H1 (cell line): Measurements from ENCODE around the gene KRR1. TPM values are rescaled to one million over a fixed set of nuclear protein-coding genes. Genes with fewer than 3 reads are reported as not detected.

Source experiments
- CTCF ChIA-PET: fragments of 300-600 bp; sonication (Branson Sonifier 250); formaldehyde crosslinking; loops from one replicate; lab custom pipeline; 2021; ENCODE audit not compliant: partially characterized antibody; lab: Charles Lee
- POLR2A ChIA-PET: fragments of 300-600 bp; sonication (Branson Sonifier 250); formaldehyde crosslinking; loops from one replicate; lab custom pipeline; 2021; ENCODE audit warnings: inconsistent platforms; ENCODE audit not compliant: partially characterized antibody; lab: Charles Lee
- DNase-seq, 2 experiments: peaks; one replicate each; pipeline versions ENCODE4 v3.0.0 to v3.0.0-alpha.2; 2010 to 2022; ENCODE audit warnings: low spot score in 2 of 2, low read depth in 1 of 2, mixed read lengths in 1 of 2
- FAIRE-seq: peaks from 2 replicates; lab custom pipeline; 2011; peaks lifted over from hg19 to GRCh38; lab: Jason Lieb, UNC
- H2AFZ ChIP-seq: 2 replicates; pipeline ENCODE4 v1.8.1; 2012; ENCODE audit warnings: low read length, inconsistent platforms
- H2AK5ac ChIP-seq: 2 replicates; pipeline ENCODE4 v1.6.1; 2013; ENCODE audit warnings: low read depth, low read length
- H2BK120ac ChIP-seq: replicated peaks from 2 replicates; pipeline ENCODE3; 2013; ENCODE audit warnings: low read depth, low read length, inconsistent platforms
- H2BK12ac ChIP-seq: 2 replicates; pipeline ENCODE4 v1.6.1; 2013; ENCODE audit warnings: low read depth, low read length
- H2BK15ac ChIP-seq: 2 replicates; pipeline ENCODE4 v1.6.1; 2013; ENCODE audit warnings: low read length
- H2BK20ac ChIP-seq: 2 replicates; pipeline ENCODE4 v1.6.1; 2013; ENCODE audit warnings: low read length
- H2BK5ac ChIP-seq: 2 replicates; pipeline ENCODE4 v1.6.1; 2013; ENCODE audit warnings: low read depth, low read length
- H3K14ac ChIP-seq: 2 replicates; pipeline ENCODE4 v1.6.1; 2013; ENCODE audit warnings: inconsistent platforms; ENCODE audit not compliant: insufficient read length
- H3K18ac ChIP-seq: 2 replicates; pipeline ENCODE4 v1.6.1; 2013; ENCODE audit warnings: low read length; ENCODE audit errors: extremely low read depth
- H3K23ac ChIP-seq: 2 replicates; pipeline ENCODE4 v1.6.1; 2013; ENCODE audit warnings: inconsistent platforms; ENCODE audit not compliant: insufficient read length
- H3K23me2 ChIP-seq: 2 replicates; pipeline ENCODE4 v1.6.1; 2013; ENCODE audit warnings: low read depth, low read length
- H3K27ac ChIP-seq: 2 replicates; pipeline ENCODE4 v1.6.1; 2011; ENCODE audit warnings: low read depth, low read length, inconsistent platforms
- H3K27me3 ChIP-seq, 4 experiments: replicated peaks in 1 of 4; 1 replicate in 1 of 4; 2 replicates in 3 of 4; pipeline versions ENCODE4 v1.6.1 to v1.8.1; 2011 to 2013; ENCODE audit warnings: low read length in 3 of 4, mild to moderate bottlenecking in 3 of 4, inconsistent platforms in 2 of 4, mixed read lengths in 2 of 4, moderate library complexity in 1 of 4; ENCODE audit not compliant: control insufficient read depth in 3 of 4, insufficient read depth in 3 of 4; ENCODE audit errors: extremely low read depth in 1 of 4
- H3K36me3 ChIP-seq, 4 experiments: 2 replicates each; pipeline versions ENCODE4 v1.6.1 to v1.8.1; 2011 to 2013; ENCODE audit warnings: mild to moderate bottlenecking in 4 of 4, low read length in 3 of 4, moderate library complexity in 2 of 4, control low read depth in 1 of 4, inconsistent platforms in 1 of 4; ENCODE audit not compliant: insufficient read depth in 4 of 4, control insufficient read depth in 2 of 4
- H3K4ac ChIP-seq: replicated peaks from 2 replicates; pipeline ENCODE3; 2013; ENCODE audit warnings: low read length, low read depth, mixed read lengths, inconsistent platforms; ENCODE audit not compliant: insufficient read length
- H3K4me1 ChIP-seq, 4 experiments: replicated peaks in 1 of 4; 1 replicate in 1 of 4; 2 replicates in 3 of 4; pipeline versions ENCODE4 v1.6.1 to v1.8.1; 2011 to 2013; ENCODE audit warnings: low read length in 3 of 4, inconsistent platforms in 2 of 4, mixed read lengths in 1 of 4; ENCODE audit not compliant: insufficient read depth in 4 of 4, control insufficient read depth in 3 of 4
- H3K4me2 ChIP-seq, 2 experiments: 2 replicates each; pipeline versions ENCODE4 v1.6.1 to v1.8.1; 2011 to 2013; ENCODE audit warnings: low read depth in 2 of 2, low read length in 2 of 2, control low read depth in 1 of 2, inconsistent platforms in 1 of 2, mild to moderate bottlenecking in 1 of 2; ENCODE audit not compliant: insufficient read depth in 1 of 2
- H3K4me3 ChIP-seq, 4 experiments: fragments of 200-600, 300-600 bp in 1 of 4; sonication (generic), shearing (Covaris generic), sonication (Bioruptor Twin) in 1 of 4; 2 replicates each; pipeline versions ENCODE4 v1.5.1 to v1.8.1; 2011 to 2016; ENCODE audit warnings: low read length in 4 of 4, low read depth in 3 of 4, control low read depth in 2 of 4, inconsistent platforms in 2 of 4, mild to moderate bottlenecking in 2 of 4, mixed read lengths in 1 of 4, moderate library complexity in 1 of 4; ENCODE audit not compliant: insufficient read depth in 2 of 4; ENCODE audit errors: extremely low read depth in 1 of 4
- H3K56ac ChIP-seq: replicated peaks from 2 replicates; pipeline ENCODE3; 2013; ENCODE audit warnings: low read depth, mild to moderate bottlenecking, mixed read lengths, low read length, inconsistent platforms; ENCODE audit not compliant: insufficient read length
- H3K79me1 ChIP-seq: 2 replicates; pipeline ENCODE4 v1.6.1; 2013; ENCODE audit warnings: low read depth, low read length, control low read depth
- H3K79me2 ChIP-seq, 2 experiments: 2 replicates each; pipeline versions ENCODE4 v1.6.1 to v1.8.1; 2012 to 2013; ENCODE audit warnings: low read length in 2 of 2, mild to moderate bottlenecking in 2 of 2, inconsistent platforms in 1 of 2; ENCODE audit not compliant: insufficient read depth in 2 of 2, control insufficient read depth in 1 of 2
- H3K9ac ChIP-seq, 4 experiments: replicated peaks in 1 of 4; 1 replicate in 1 of 4; 2 replicates in 3 of 4; pipeline versions ENCODE4 v1.6.1 to v1.8.1; 2011 to 2013; ENCODE audit warnings: low read depth in 3 of 4, low read length in 3 of 4, control low read depth in 2 of 4, mild to moderate bottlenecking in 2 of 4, moderate library complexity in 2 of 4, inconsistent platforms in 1 of 4; ENCODE audit errors: extremely low read depth in 1 of 4
- H3K9me3 ChIP-seq, 2 experiments: 2 replicates each; pipeline versions ENCODE4 v1.6.1 to v1.8.1; 2012 to 2013; ENCODE audit warnings: mild to moderate bottlenecking in 2 of 2, moderate library complexity in 2 of 2, control low read depth in 1 of 2, inconsistent platforms in 1 of 2, low read depth in 1 of 2, low read length in 1 of 2, mixed read lengths in 1 of 2; ENCODE audit not compliant: insufficient read depth in 2 of 2
- H4K20me1 ChIP-seq, 2 experiments: replicated peaks in 1 of 2; 2 replicates each; pipeline versions ENCODE3 to v1.8.1; 2011 to 2013; ENCODE audit warnings: inconsistent platforms in 2 of 2, low read length in 2 of 2, mild to moderate bottlenecking in 1 of 2; ENCODE audit not compliant: insufficient read depth in 2 of 2, control insufficient read depth in 1 of 2
- H4K5ac ChIP-seq: 2 replicates; pipeline ENCODE4 v1.6.1; 2013; ENCODE audit warnings: low read length, low read depth, mixed read lengths, inconsistent platforms; ENCODE audit not compliant: insufficient read length
- H4K8ac ChIP-seq: 2 replicates; pipeline ENCODE4 v1.8.0; 2013; ENCODE audit warnings: mild to moderate bottlenecking, moderate library complexity, low read length, inconsistent platforms; ENCODE audit not compliant: insufficient read depth; ENCODE audit errors: extremely low read depth
- H4K91ac ChIP-seq: replicated peaks from 2 replicates; pipeline ENCODE3; 2013; ENCODE audit warnings: low read length, mixed read lengths, inconsistent platforms; ENCODE audit not compliant: insufficient read length
- BRCA1 ChIP-seq: IDR thresholded peaks from 2 replicates; pipeline ENCODE4 v1.6.1; 2012; ENCODE audit warnings: low read depth, low read length, improper control_type of control experiment
- whole genome bisulfite sequencing, 2 experiments: shearing (Covaris generic) in 1 of 2; methylation state at CpG; one replicate each; pipeline versions ENCODE4 v1.1.6 to v1.1.7; 2013 to 2015; ENCODE audit warnings: low lambda C conversion rate in 2 of 2, mixed read lengths in 2 of 2, inconsistent platforms in 1 of 2, low coverage in 1 of 2, missing lambda C conversion rate in 1 of 2; ENCODE audit not compliant: insufficient replicate concordance in 2 of 2, insufficient coverage in 1 of 2, insufficient read length in 1 of 2; ENCODE audit errors: extremely low coverage in 1 of 2, missing lambda C conversion rate in 1 of 2; 5-methylcytosine and 5-hydroxymethylcytosine counted together
- polyA plus RNA-seq, 7 experiments: library from polyadenylated mRNA; depleted of rRNA in 3 of 7; stranded (reverse) in 5 of 7; unstranded in 2 of 7; fragments of >200 nt in 5 of 7; fragments of 200-250 nt in 2 of 7; gene quantifications; 1 replicate in 5 of 7; 2 replicates in 1 of 7; 4 replicates in 1 of 7; pipeline versions ENCODE4 v1.2.1 to v1.2.3, GENCODE V29; 2011 to 2013; ENCODE audit warnings: missing spikeins in 2 of 7, mixed read lengths in 2 of 7
- total RNA-seq: library from RNA; stranded (reverse); fragmentation: NEBNext Ultra II Directional; extraction: Animal tissue kit (Norgen Biotek cat#: 25700); gene quantifications from 2 replicates; pipeline ENCODE4 v1.2.1, GENCODE V29; 2021

The KRR1 gene
- total and polyA plus RNA-seq, 2 of the 8 experiments (the other 6 are each of a cell fraction or from before 2014, with no cell fraction given), result 6.1 to 80.1 TPM

DNA sequence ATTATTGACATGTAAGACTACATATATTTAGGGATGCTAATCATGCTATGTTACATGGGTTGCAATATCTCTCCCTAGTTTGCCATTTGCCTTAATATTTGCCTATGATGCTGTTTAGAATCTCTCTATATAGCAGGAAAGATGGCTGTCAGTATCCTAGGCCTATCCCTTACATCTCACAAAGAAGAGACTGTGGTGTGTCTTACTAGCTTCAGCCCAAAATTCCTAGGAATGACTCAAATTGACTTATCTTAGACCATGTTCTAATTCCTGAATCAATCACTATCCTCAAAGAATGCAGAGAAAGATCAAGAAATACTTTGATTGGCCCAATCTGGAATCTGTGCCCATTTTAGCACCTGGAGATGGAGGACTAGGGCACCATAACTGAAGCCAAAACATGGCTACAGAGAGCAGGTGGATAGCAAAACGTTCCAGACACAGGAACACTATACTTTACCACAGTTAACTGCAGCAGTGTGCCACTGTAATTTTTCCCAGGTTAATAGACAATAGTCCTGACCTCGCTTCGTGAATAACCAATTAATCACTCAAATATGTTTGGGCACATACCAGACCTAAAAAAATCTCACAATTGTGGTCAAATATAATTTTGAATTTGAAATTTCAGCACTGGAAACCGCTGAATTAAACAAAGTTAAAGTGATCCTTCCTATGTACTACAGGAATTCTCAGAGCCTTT lies 63.6 kb downstream of the KRR1 start:
- no peak overlapping the region for H3K23ac ChIP-seq
- H3K79me2 ChIP-seq, result no peaks in the 10 kb centered on the region
- DNase-seq, result no peak
- no peak overlapping the region for H3K18ac ChIP-seq
- no peak overlapping the region for H3K56ac ChIP-seq
- no peak overlapping the region for H3K4ac ChIP-seq
- no peak overlapping the region for H2BK20ac ChIP-seq
- no peak overlapping the region for H3K14ac ChIP-seq
- no peak overlapping the region for H2AFZ ChIP-seq
- no peak overlapping the region for H2BK5ac ChIP-seq
- H3K27ac ChIP-seq, result no peak overlapping the region
- H3K79me1 ChIP-seq, result no peaks in the 10 kb centered on the region
- ChIA-PET CTCF (no interaction called here), POLR2A (no interaction called here)
- TF ChIP-seq BRCA1, result no peak
- no peak overlapping the region for H3K4me2 ChIP-seq
- no peak overlapping the region for H2AK5ac ChIP-seq
- no peak overlapping the region for H2BK12ac ChIP-seq
- H3K27me3 ChIP-seq, result no peaks in the 10 kb centered on the region
- no peak overlapping the region for H4K91ac ChIP-seq
- no peak for FAIRE-seq
- WGBS, 2 experiments, result 96% methylated on average over 4 of the region's 4 CpGs; no CpG with 5 or more reads in 1 of the 2 experiments
- H3K9me3 ChIP-seq, result no peaks in the 10 kb centered on the region
- no peaks in the 10 kb centered on the region; the same call in 1 of the 2 replicates for H3K23me2 ChIP-seq
- no peak overlapping the region for H3K9ac ChIP-seq
- H4K8ac ChIP-seq, result no peak overlapping the region
- no peak overlapping the region for H2BK120ac ChIP-seq
- no peak overlapping the region for H2BK15ac ChIP-seq
- H3K4me1 ChIP-seq, result no peaks in the 10 kb centered on the region
- no peaks in the 10 kb centered on the region for H3K36me3 ChIP-seq
- H4K20me1 ChIP-seq, result no peaks in the 10 kb centered on the region
- no peak overlapping the region for H3K4me3 ChIP-seq
- H4K5ac ChIP-seq, result no peak overlapping the region
